Spleen (tissue), 7 donors: Measurements from ENCODE around the gene FAT1.

Experiments used
- CTCF ChIP-seq, 11 experiments: fragments of 200-600 bp in 7 of 11; fragments of 450-650 bp in 4 of 11; sonication (generic) in 4 of 11; IDR thresholded peaks in 8 of 11; conservative IDR thresholded peaks in 3 of 11; 1 replicate in 7 of 11; 2 replicates in 4 of 11; pipeline versions ENCODE4 v1.4.0 to v1.8.0; 2016 to 2021; ENCODE audit warnings: antibody characterized with exemption in 11 of 11, inconsistent platforms in 4 of 11, mild to moderate bottlenecking in 1 of 11
- POLR2AphosphoS5 ChIP-seq, 3 donors: sonication (generic); formaldehyde crosslinking; IDR thresholded peaks; one replicate each; pipeline ENCODE4 v1.5.1; 2017; ENCODE audit warnings: antibody characterized with exemption in 3 of 3
- donor health status: DM: no; HTN: no; CAD: no; lungs with moderate emphysema.
- donor health status: DM: no; HTN: no; CAD: no.
- donor health status: DM: no; HTN: no; CAD: no.

- TF ChIP-seq POLR2AphosphoS5 (IDR thresholded peaks at IDR 0.05) = no peak
- TF ChIP-seq CTCF (IDR thresholded peaks at IDR 0.05 in 8 of 11, conservative IDR thresholded peaks at IDR 0.05 in 3 of 11) = no peak
Observed at GRCh38 chr4:186698525-186698924, 25.1 kb downstream of the FAT1 start.
